GM12878 (cell line): ENCODE results near the gene WNT9A. TPM values are rescaled to one million over a fixed set of nuclear protein-coding genes. Genes with fewer than 3 reads are reported as not detected.

ENCODE experiments used
- ATAC-seq: fragments of 200-7000 bp; cut with Tn5 transposase; 3 replicates; pipeline ENCODE4 v1.9.1; 2020; ENCODE audit warnings: mild to moderate bottlenecking, moderate library complexity
- BruUV-seq: library from RNA; stranded (reverse); fragments of 400-500 nt; replicated peaks from 2 replicates; lab custom pipeline; 2021; lab: Mats Ljungman, UMichigan
- CTCF ChIA-PET: fragments of 300-600 bp; sonication (Branson Sonifier 250); formaldehyde crosslinking; extraction: SDS; loops from one replicate; lab custom pipeline; 2021; ENCODE audit warnings: inconsistent platforms; lab: Yijun Ruan, JAX
- POLR2A ChIA-PET: fragments of 350-600 bp; formaldehyde crosslinking; extraction: SDS; loops from one replicate; lab custom pipeline; 2021; ENCODE audit warnings: inconsistent platforms; lab: Charles Lee
- RAD21 ChIA-PET: fragments of 300-600 bp; sonication (Branson Sonifier 250); formaldehyde crosslinking; loops from one replicate; lab custom pipeline; 2023; ENCODE audit warnings: antibody characterized with exemption; ENCODE audit not compliant: unreplicated experiment; lab: Charles Lee
- SMC1A ChIA-PET: fragments of 300-600 bp; sonication (Branson Sonifier 250); formaldehyde crosslinking; loops from one replicate; lab custom pipeline; 2023; ENCODE audit not compliant: unreplicated experiment, uncharacterized antibody; lab: Charles Lee
- DNase-seq: peaks from one replicate; pipeline ENCODE4 v3.0.0-alpha.2; 2011; ENCODE audit warnings: low read depth, low spot score
- FAIRE-seq: peaks from 3 replicates; lab custom pipeline; 2011; peaks lifted over from hg19 to GRCh38; lab: Jason Lieb, UNC
- H2AFZ ChIP-seq: 2 replicates; pipeline ENCODE4 v1.6.0; 2011; ENCODE audit warnings: low read depth, low read length, control low read depth; ENCODE audit not compliant: control insufficient read depth
- H3K27ac ChIP-seq: 2 replicates; pipeline ENCODE4 v1.5.1; 2011; ENCODE audit warnings: control low read depth; ENCODE audit not compliant: control insufficient read depth, insufficient read depth
- H3K27me3 ChIP-seq, 2 experiments: replicated peaks in 1 of 2; 2 replicates each; pipeline versions ENCODE4 v1.6.0 to v1.6.1; 2011; ENCODE audit warnings: low read length in 1 of 2; ENCODE audit not compliant: control insufficient read depth in 2 of 2, insufficient read depth in 2 of 2
- H3K36me3 ChIP-seq, 2 experiments: 2 replicates each; pipeline ENCODE4 v1.5.1; 2011; ENCODE audit warnings: low read length in 1 of 2; ENCODE audit not compliant: control insufficient read depth in 2 of 2, insufficient read depth in 2 of 2
- H3K4me1 ChIP-seq: 2 replicates; pipeline ENCODE4 v1.6.1; 2011; ENCODE audit warnings: mild to moderate bottlenecking, low read length, moderate library complexity, mixed read lengths; ENCODE audit not compliant: control insufficient read depth, insufficient read depth
- H3K4me2 ChIP-seq: 2 replicates; pipeline ENCODE4 v1.6.0; 2011; ENCODE audit warnings: control low read depth; ENCODE audit not compliant: control insufficient read depth, insufficient read depth
- H3K4me3 ChIP-seq: fragments of 200-600 bp; sonication (generic); 2 replicates; pipeline ENCODE4 v1.5.1; 2016
- H3K79me2 ChIP-seq: 2 replicates; pipeline ENCODE4 v1.6.0; 2011; ENCODE audit warnings: low read length; ENCODE audit not compliant: control insufficient read depth, insufficient read depth
- H3K9ac ChIP-seq: 2 replicates; pipeline ENCODE4 v1.8.0; 2011; ENCODE audit warnings: low read length, control low read depth, mixed read lengths; ENCODE audit not compliant: control insufficient read depth, insufficient read depth
- H3K9me3 ChIP-seq: replicated peaks from 3 replicates; pipeline ENCODE4 v1.5.1; 2011; ENCODE audit warnings: mild to moderate bottlenecking, low read length; ENCODE audit not compliant: control insufficient read depth, insufficient read depth
- H4K20me1 ChIP-seq: 2 replicates; pipeline ENCODE4 v1.6.0; 2011; ENCODE audit not compliant: control insufficient read depth, insufficient read depth
- CBX3 ChIP-seq: fragments of 200-600 bp; sonication (generic); IDR thresholded peaks from 2 replicates; pipeline ENCODE4 v1.6.1; 2016; ENCODE audit warnings: low read depth, borderline replicate concordance
- NFIC ChIP-seq: IDR thresholded peaks from 2 replicates; pipeline ENCODE4 v1.6.1; 2012; ENCODE audit warnings: low read depth, mild to moderate bottlenecking, inconsistent platforms, low read length, moderate library complexity
- PAX8 ChIP-seq: fragments of 450-650 bp; IDR thresholded peaks from 2 replicates; pipeline ENCODE4 v1.6.1; 2017; ENCODE audit warnings: mild to moderate bottlenecking, moderate library complexity
- TCF3 ChIP-seq: IDR thresholded peaks from 2 replicates; pipeline ENCODE4 v1.6.1; 2012; ENCODE audit warnings: low read depth, mild to moderate bottlenecking, low read length, borderline replicate concordance; ENCODE audit not compliant: insufficient read depth
- WGBS: methylation state at CpG from one replicate; pipeline ENCODE4 v1.1.6; 2016; ENCODE audit warnings: low lambda C conversion rate; ENCODE audit not compliant: insufficient replicate concordance, insufficient coverage; ENCODE audit errors: missing lambda C conversion rate; 5-methylcytosine and 5-hydroxymethylcytosine counted together
- in situ Hi-C: fragments of 300-500 bp; cut with MboI; formaldehyde crosslinking; loops from 9 replicates; pipeline ENCODE4 v1.14.3; 2018; ENCODE audit warnings: mixed read lengths
- intact Hi-C: fragments of 100-400 bp; cut with micrococcal nuclease; formaldehyde crosslinking; loops from one replicate; pipeline ENCODE4 v1.14.2; 2022; ENCODE audit not compliant: unreplicated experiment
- polyA plus RNA-seq, 11 experiments: library from polyadenylated mRNA; depleted of rRNA in 4 of 11; unstranded in 6 of 11; stranded (reverse) in 5 of 11; fragments of >200 nt; fragmentation: Nextera tagmentation in 4 of 11; fragmentation: Illumina TruSeq in 1 of 11; extraction: Ambion mirVana in 4 of 11; extraction: Trizol in 1 of 11; gene quantifications; 1 replicate in 1 of 11; 2 replicates in 10 of 11; pipeline versions ENCODE4 v1.2.1 to v1.2.3, GENCODE V29; 2011 to 2016; ENCODE audit warnings: inconsistent platforms in 2 of 11, missing spikeins in 2 of 11, low read depth in 1 of 11
- total RNA-seq, 4 experiments: library from RNA; depleted of rRNA in 3 of 4; stranded (reverse); fragments of >200 nt in 3 of 4; fragmentation: Illumina TruSeq in 1 of 4; extraction: Trizol in 1 of 4; gene quantifications; 2 replicates each; pipeline versions ENCODE4 v1.2.1 to v1.2.3, GENCODE V29; 2013 to 2021
- TF ChIP-seq, protein P1 (sequence below): IDR thresholded peaks from 2 replicates; pipeline ENCODE4 v1.6.1; 2011; ENCODE audit warnings: borderline replicate concordance, low read depth, mild to moderate bottlenecking, moderate library complexity, low read length; ENCODE audit not compliant: insufficient read depth, poor library complexity, severe bottlenecking
- TF ChIP-seq, protein P2 (sequence below): IDR thresholded peaks from 2 replicates; pipeline ENCODE4 v1.6.1; 2011; ENCODE audit warnings: mild to moderate bottlenecking, low read depth, low read length, moderate library complexity; ENCODE audit not compliant: insufficient replicate concordance

The WNT9A gene
- total and polyA plus RNA-seq, 10 of the 15 experiments (the other 5 are each of a cell fraction or from before 2014, with no cell fraction given) = not detected

DNA sequence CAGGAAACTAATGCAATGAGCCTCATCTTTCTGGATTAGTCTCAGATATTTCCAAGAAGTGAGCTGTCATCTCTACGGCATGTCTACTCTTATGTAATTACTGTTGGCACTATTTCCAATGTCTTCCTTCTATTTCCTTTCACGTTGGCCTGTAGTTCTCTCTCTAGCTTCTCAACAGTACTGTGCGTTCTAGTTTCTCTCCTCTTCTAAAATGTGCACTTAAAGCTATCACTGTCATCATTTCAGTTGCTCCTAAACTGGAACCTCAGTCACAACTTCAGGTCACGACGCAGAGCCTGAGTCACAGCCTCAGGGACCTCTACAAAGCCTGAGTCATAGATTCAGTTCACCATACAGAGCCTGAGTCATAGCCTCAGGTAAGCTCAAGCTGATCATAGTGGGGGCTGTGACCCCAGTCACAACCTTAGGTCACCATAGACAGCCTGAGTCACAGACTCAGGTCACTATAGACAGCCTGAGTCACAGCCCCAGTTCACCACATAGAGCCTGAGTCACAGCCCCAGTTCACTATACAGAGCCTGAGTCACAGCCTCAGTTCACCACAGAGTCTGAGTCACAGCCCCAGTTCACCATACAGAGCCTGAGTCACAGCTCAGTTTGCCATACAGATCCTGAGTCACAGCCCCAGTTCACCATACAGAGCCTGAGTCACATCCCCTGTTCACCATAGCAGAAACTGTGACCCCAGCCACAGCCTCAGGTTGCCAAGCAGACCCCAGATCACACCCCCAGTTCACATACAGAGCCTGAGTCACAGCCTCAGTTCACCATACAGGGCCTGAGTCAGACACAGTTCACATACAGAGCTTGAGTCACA, 13.0 kb downstream of the WNT9A start:
- no peak overlapping the region for H3K27ac ChIP-seq
- H4K20me1 ChIP-seq = no peaks in the 10 kb centered on the region; the same call in 1 of the 2 replicates
- no peak overlapping the region for H3K4me2 ChIP-seq
- TF ChIP-seq TCF3 = 0 out of 2 replicates have a peak, but pooled peaks have one; percentile 55
- TF ChIP-seq, protein P1, sequence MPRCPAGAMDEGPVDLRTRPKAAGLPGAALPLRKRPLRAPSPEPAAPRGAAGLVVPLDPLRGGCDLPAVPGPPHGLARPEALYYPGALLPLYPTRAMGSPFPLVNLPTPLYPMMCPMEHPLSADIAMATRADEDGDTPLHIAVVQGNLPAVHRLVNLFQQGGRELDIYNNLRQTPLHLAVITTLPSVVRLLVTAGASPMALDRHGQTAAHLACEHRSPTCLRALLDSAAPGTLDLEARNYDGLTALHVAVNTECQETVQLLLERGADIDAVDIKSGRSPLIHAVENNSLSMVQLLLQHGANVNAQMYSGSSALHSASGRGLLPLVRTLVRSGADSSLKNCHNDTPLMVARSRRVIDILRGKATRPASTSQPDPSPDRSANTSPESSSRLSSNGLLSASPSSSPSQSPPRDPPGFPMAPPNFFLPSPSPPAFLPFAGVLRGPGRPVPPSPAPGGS = peak; percentile 98
- TF ChIP-seq, protein P2, sequence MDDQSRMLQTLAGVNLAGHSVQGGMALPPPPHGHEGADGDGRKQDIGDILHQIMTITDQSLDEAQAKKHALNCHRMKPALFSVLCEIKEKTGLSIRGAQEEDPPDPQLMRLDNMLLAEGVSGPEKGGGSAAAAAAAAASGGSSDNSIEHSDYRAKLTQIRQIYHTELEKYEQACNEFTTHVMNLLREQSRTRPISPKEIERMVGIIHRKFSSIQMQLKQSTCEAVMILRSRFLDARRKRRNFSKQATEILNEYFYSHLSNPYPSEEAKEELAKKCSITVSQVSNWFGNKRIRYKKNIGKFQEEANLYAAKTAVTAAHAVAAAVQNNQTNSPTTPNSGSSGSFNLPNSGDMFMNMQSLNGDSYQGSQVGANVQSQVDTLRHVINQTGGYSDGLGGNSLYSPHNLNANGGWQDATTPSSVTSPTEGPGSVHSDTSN = peak; percentile 59
- no peak for TF ChIP-seq PAX8
- TF ChIP-seq CBX3 = no peak
- TF ChIP-seq NFIC = peak; percentile 61
- intact Hi-C loops = no loop called here
- RAD21 ChIA-PET = no interaction called here
- BruUV-seq = no TSS peak
- no peaks in the 10 kb centered on the region for H3K4me1 ChIP-seq
- in situ Hi-C loops = no loop called here
- CTCF ChIA-PET = no interaction called here
- H3K27me3 ChIP-seq = no peaks in the 10 kb centered on the region; a peak in 1 of 4 replicates
- no peak overlapping the region for H2AFZ ChIP-seq
- WGBS = 0% methylated on average over 5 of the region's 5 CpGs
- no peaks in the 10 kb centered on the region for H3K36me3 ChIP-seq
- no peaks in the 10 kb centered on the region for H3K79me2 ChIP-seq
- no peak overlapping the region for H3K9ac ChIP-seq
- no peak overlapping the region for H3K4me3 ChIP-seq
- DNase-seq (no peak), FAIRE-seq (no peak), ATAC-seq (no peak; the same call in 2 of the 3 replicates)
- no peaks in the 10 kb centered on the region for H3K9me3 ChIP-seq
- SMC1A ChIA-PET = no interaction called here
- POLR2A ChIA-PET = no interaction called here
